ENCODE results near the gene RPUSD3.

Gene RPUSD3

GRCh38 chr3:9828801-9829755 lies 14.7 kb downstream of the RPUSD3 start:
- no peak for DNase-seq
- Mint-ChIP-seq H3K9me3 (no peaks in the 10 kb centered on the region), H3K4me1 (peaks cover 20% of the 10 kb centered on the region), H3K27ac (no peak overlapping the region), H3K4me3 (no peak overlapping the region), H3K27me3 (no peaks in the 10 kb centered on the region)
- no peak for ATAC-seq

- Mint-ChIP-seq H3K27me3 (no peaks in the 10 kb centered on the region), H3K9me3 (no peaks in the 10 kb centered on the region), H3K27ac (no peak overlapping the region), H3K4me3 (no peak overlapping the region), H3K4me1 (peaks cover 15% of the 10 kb centered on the region)
- ATAC-seq (peak; percentile 85), DNase-seq (peak; percentile 20 to 41)
Observed at GRCh38 chr3:9826815-9827573, 16.8 kb downstream of the RPUSD3 start.

GRCh38 chr3:9825451-9826040 lies 18.3 kb downstream of the RPUSD3 start:
- ATAC-seq (no peak), DNase-seq (no peak)
- Mint-ChIP-seq H3K4me1 (peaks cover 9% of the 10 kb centered on the region), H3K27me3 (no peaks in the 10 kb centered on the region), H3K9me3 (no peaks in the 10 kb centered on the region), H3K27ac (no peak overlapping the region), H3K4me3 (no peak overlapping the region)

- H3K4me3 Mint-ChIP-seq: no peak overlapping the region
- no peaks in the 10 kb centered on the region for H3K9me3 Mint-ChIP-seq
- H3K4me1 Mint-ChIP-seq: no peaks in the 10 kb centered on the region
- ATAC-seq (peak; percentile 69), DNase-seq (no peak)
- H3K27me3 Mint-ChIP-seq: no peaks in the 10 kb centered on the region
- H3K27ac Mint-ChIP-seq: no peak overlapping the region
Observed at GRCh38 chr3:9820946-9821345, 22.9 kb downstream of the RPUSD3 start.

DNA sequence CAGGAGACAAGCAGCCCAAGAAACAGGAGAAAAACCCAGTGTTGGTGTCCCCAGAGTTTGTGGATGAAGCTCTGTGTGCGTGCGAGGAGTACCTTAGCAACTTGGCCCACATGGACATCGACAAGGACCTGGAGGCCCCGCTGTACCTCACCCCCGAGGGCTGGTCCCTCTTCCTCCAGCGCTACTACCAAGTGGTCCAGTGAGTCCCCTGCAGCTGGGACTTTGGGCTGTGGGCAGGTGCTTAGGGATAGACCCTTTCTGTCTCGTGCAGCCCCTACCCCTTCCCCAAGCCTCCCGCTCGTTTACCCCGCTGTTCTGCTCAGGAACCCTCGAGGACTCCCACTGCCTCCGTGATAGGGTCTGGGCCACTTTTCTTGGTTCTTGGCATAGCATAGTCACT lies 23.3 kb downstream of the RPUSD3 start:
- H3K27ac Mint-ChIP-seq: no peak overlapping the region

DNA sequence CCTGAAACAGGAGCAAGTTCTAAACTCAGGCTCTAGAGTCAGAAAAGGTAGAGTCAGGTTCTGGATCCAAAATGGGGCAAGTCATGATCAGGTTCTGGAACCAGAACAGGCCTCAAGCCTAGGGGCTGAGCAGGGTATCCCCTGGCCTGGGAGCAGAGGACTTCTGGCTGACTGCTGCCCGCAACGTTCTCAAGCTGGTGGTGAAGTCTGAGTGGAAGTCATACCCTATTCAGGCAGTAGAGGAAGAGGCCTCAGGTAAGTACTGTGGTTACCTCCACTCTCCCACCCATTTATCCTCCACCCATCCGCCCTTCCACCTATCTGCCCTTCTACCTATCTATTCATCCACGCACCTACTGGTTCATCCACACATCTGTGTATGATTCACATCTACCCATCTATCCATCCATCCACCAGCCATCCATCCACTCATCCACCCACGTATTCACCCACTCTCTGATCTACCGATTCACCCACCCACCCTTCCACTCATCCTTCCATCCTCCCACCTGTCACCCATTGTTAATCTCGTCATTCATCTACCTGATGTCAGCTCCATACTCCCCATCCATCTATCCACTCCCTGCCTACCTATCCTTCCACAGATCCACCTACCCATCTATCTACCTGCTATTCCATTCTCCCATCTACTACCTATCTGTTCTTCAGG lies 25.0 kb downstream of the RPUSD3 start:
- Mint-ChIP-seq H3K27me3 (no peaks in the 10 kb centered on the region), H3K4me3 (no peak overlapping the region), H3K9me3 (no peaks in the 10 kb centered on the region), H3K4me1 (no peaks in the 10 kb centered on the region), H3K27ac (peak overlapping the region in 1 of 2 donors; percentile 22)
- DNase-seq: no peak
- ATAC-seq: no peak

More for the DNA sequence above, 23.3 kb downstream of the RPUSD3 start:
- H3K4me1 Mint-ChIP-seq: no peaks in the 10 kb centered on the region
- no peaks in the 10 kb centered on the region for H3K9me3 Mint-ChIP-seq
- no peak overlapping the region for H3K4me3 Mint-ChIP-seq
- H3K27me3 Mint-ChIP-seq: no peaks in the 10 kb centered on the region
- ATAC-seq (peak; percentile 27), DNase-seq (no peak)

- Mint-ChIP-seq H3K4me1 (no peaks in the 10 kb centered on the region), H3K27me3 (no peaks in the 10 kb centered on the region), H3K9me3 (no peaks in the 10 kb centered on the region), H3K4me3 (no peak overlapping the region), H3K27ac (peak overlapping the region in 1 of 2 donors; percentile 75)
- ATAC-seq (no peak), DNase-seq (no peak)
Observed at GRCh38 chr3:9817436-9817835, 26.4 kb downstream of the RPUSD3 start.

DNA sequence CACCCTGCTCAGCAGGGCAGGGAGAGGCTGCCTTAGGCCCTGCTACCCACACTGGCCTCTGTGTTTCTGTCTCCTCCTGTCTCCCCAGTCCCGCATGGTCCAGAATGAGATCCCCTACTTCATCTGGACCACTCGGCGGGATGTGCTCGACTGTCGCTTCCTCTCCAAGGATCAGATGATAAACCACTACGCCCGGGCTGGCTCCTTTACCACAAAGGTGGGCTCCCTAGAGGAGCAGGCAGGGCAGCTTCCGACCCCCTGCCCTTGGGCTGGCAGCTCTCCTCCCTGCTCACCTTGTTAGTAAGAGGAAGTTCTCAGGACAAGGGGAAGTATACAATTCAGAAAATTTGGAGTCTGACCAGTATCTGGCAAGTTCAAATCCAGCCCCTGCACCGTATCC lies 27.8 kb downstream of the RPUSD3 start:
- peaks cover 5% of the 10 kb centered on the region for H3K4me1 Mint-ChIP-seq
- no peaks in the 10 kb centered on the region for H3K27me3 Mint-ChIP-seq
- ATAC-seq: no peak
- H3K9me3 Mint-ChIP-seq: no peaks in the 10 kb centered on the region
- H3K4me3 Mint-ChIP-seq: no peak overlapping the region
- no peak overlapping the region for H3K27ac Mint-ChIP-seq
- DNase-seq: no peak

DNA sequence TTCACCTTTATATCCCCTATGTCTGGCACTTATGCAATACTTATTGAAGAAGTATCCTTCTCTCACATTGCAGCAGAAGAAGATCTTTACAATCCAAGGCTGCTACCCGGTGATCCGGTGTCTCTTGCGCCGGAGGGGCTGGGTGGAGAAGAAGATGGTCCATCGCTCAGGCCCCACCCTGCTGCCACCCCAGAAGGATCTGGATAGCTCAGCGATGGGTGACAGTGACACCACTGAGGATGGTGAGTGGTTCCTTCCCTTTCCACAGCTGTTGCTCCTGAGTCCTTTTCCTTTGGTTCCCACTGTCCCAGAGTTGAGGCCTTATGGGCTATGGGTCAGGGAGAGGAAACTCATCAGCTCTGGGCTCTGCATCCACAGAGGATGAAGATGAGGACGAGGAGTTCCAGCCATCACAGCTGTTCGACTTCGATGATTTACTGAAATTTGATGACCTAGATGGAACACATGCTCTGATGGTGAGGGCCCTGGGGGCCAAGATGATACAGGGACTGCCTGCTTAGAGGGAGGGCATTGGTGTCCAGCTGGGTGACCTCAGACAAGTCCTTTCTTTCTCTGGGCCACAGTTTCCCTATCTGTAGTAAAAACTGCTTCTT lies 30.8 kb downstream of the RPUSD3 start:
- H3K27ac Mint-ChIP-seq: peak overlapping the region in 1 of 2 donors; percentile 50
- DNase-seq (no peak), ATAC-seq (no peak)
- H3K27me3 Mint-ChIP-seq: no peaks in the 10 kb centered on the region
- H3K4me1 Mint-ChIP-seq: peaks cover 31% of the 10 kb centered on the region
- H3K4me3 Mint-ChIP-seq: no peak overlapping the region
- no peaks in the 10 kb centered on the region for H3K9me3 Mint-ChIP-seq

DNA sequence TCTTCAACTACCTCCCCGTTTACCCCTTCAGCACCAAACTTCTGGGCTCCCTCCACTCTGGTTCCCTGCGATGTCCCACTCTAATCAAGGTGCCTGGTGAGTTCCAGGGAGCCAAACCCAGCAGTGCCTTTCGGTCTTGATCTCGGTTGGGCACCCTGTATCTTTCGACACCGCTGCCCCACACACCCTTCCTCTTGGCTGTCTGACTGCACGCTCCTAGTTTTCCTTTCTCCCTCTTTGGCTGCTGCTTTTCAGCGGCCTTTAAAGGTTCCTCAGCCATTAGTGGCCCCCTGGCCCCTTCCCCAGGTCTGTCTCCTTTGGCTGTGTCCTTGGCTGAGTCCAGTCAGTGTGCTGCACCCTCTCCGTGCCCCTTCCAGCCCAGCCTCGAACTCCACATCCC lies 33.0 kb downstream of the RPUSD3 start:
- peak overlapping the region; percentile 25 to 95 for H3K4me3 Mint-ChIP-seq
- no peaks in the 10 kb centered on the region for H3K27me3 Mint-ChIP-seq
- ATAC-seq: no peak
- no peaks in the 10 kb centered on the region for H3K9me3 Mint-ChIP-seq
- no peak for DNase-seq
- H3K4me1 Mint-ChIP-seq: peaks cover 49% of the 10 kb centered on the region
- peak overlapping the region in 1 of 2 donors; percentile 87 for H3K27ac Mint-ChIP-seq

- DNase-seq (no peak), ATAC-seq (no peak)
- Mint-ChIP-seq H3K4me3 (peak overlapping the region; percentile 25 to 95), H3K4me1 (peaks cover 49% of the 10 kb centered on the region), H3K27me3 (no peaks in the 10 kb centered on the region), H3K9me3 (no peaks in the 10 kb centered on the region), H3K27ac (peak overlapping the region in 1 of 2 donors; percentile 81)
Observed at GRCh38 chr3:9810433-9810770, 33.4 kb downstream of the RPUSD3 start.

- H3K27me3 Mint-ChIP-seq: no peaks in the 10 kb centered on the region
- H3K9me3 Mint-ChIP-seq: no peaks in the 10 kb centered on the region
- peak; percentile 58 for ATAC-seq
- H3K4me1 Mint-ChIP-seq: peaks cover 49% of the 10 kb centered on the region
- DNase-seq: peak; percentile 48
- H3K27ac Mint-ChIP-seq: peak within 1 kb of the TSS; percentile 97
- H3K4me3 Mint-ChIP-seq: peak within 1 kb of the TSS; percentile 89 to 95
Observed at GRCh38 chr3:9809615-9810432, 34.0 kb downstream of the RPUSD3 start, which contains the start of gene TTLL3. Gene TTLL3, plus strand, starts transcription at chr3:9810262. Its CDS starts 400 bp downstream, at chr3:9810662.

DNA sequence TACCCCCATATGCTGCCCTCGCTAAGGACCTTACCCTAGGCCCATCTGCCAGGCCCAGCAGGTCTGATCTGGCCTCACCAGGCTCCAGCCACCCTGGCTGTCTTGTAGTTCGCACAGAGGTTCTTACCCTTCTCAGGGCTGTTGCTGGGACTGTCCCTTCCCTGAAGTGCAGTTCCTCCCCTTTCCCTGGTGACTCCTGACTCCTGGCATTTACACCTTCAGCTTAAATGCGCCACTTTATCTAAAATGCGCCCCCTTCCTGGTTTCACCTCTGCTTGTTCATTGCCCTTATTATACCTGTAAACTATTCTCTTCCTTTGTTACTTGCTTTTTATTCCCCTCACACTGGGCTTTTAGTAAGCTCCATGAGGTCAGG lies 34.6 kb downstream of the RPUSD3 start:
- ATAC-seq: peak; percentile 37
- Mint-ChIP-seq H3K4me3 (peak overlapping the region; percentile 89 to 95), H3K27ac (peak overlapping the region; percentile 97), H3K4me1 (peaks cover 49% of the 10 kb centered on the region), H3K27me3 (no peaks in the 10 kb centered on the region), H3K9me3 (no peaks in the 10 kb centered on the region)
- DNase-seq: peak in 1 of 2 donors; percentile 29

DNA sequence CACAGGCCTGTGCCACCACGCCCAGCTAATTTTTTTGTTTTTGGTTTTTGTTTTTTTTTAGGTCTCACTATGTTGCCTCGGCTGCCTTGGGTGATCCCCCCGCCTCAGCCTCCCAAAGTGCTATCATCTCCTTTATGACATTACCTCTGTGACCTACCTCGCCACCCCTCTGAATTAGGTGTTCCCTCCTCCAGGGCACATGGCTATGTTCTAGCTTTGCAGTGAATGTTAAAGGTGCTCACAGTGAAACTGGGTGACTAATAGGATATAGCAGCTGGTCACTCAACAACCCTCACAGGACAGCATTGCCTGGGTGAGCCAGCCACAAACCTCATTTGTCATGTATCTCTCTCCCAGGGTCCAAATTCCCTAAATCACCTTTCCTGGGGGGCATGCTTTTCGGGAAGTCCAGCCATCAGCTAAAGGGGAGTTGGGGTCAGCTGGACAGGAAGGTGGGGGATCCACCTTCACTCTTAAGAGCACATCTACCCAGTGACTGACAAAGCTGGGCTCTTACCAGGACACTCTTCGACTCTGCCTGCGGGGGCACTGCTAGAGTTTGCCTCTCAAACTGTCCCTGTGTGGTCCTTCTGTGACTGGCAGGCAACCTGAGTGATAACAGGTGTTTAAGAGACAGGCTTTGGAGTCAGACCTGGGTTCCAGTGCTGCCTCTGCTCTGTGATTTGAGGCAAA lies 35.3 kb downstream of the RPUSD3 start:
- H3K4me3 Mint-ChIP-seq: peak overlapping the region; percentile 58 to 89
- no peaks in the 10 kb centered on the region for H3K9me3 Mint-ChIP-seq
- ATAC-seq (peak; percentile 87), DNase-seq (peak; percentile 58 to 74)
- no peaks in the 10 kb centered on the region for H3K27me3 Mint-ChIP-seq
- peak overlapping the region; percentile 77 to 88 for H3K27ac Mint-ChIP-seq
- peaks cover 56% of the 10 kb centered on the region for H3K4me1 Mint-ChIP-seq

Measured in stimulated activated naive CD8-positive, alpha-beta T cell treated with anti-CD3 and anti-CD28 coated beads, Interleukin-15, amount 100 ng/mL, for 72 hours (primary cell).